ENCODE data around the gene OR9G1.
"Not testable (repeated sequence)": the region's sequence is repeated elsewhere in the genome, so short reads cannot be mapped to it uniquely, and the experiment has no call there.

The OR9G1 gene, protein sequence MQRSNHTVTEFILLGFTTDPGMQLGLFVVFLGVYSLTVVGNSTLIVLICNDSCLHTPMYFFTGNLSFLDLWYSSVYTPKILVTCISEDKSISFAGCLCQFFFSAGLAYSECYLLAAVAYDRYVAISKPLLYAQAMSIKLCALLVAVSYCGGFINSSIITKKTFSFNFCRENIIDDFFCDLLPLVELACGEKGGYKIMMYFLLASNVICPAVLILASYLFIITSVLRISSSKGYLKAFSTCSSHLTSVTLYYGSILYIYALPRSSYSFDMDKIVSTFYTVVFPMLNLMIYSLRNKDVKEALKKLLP

DNA sequence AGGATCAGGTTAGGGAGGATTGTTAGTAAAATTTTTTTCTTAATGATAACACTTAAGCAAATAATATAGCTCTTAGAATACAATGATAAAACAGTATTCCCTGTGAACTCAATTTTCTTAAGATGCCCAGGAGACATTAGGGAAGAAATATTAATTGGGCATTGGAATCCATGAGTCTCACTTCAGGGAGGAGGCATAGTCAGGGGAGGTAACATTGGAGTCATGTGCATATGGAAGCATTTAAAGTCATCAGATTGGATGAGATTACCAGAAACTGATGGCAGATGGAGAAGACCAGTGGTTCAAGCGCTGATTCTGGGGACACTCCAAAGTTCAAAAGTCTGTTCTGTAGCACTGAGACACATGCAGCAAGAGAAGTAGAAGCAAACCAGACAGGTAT is at the start of gene OR9G1:
TSS of gene OR9G1 (plus strand) at position 301 of the 400 bp plus-strand sequence. CDS start 1,293 bp downstream, outside the sequence.
- no peak for DNase-seq (ENCODE audit: low read depth)

DNA sequence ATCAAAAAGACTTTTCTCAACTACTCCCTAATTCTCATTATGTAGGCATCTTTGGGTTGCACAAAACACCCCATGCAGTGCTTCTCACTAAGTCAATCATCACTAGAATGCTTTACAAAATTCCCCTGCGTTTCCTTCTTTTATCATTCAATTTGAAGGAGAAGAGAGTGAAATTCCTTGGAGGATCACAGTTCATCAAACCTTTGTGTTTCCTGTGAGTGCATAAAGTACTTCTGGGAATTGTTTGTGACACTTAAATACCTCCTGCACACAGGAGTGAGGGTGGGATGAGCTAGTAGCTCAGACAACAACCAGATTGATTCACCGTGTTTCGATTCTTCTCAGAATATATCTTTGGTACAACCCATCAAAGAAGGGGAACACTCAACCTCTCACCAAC is 39.1 kb upstream of the OR9G1 start:
- no peak for DNase-seq (ENCODE audit: low read depth)

DNA sequence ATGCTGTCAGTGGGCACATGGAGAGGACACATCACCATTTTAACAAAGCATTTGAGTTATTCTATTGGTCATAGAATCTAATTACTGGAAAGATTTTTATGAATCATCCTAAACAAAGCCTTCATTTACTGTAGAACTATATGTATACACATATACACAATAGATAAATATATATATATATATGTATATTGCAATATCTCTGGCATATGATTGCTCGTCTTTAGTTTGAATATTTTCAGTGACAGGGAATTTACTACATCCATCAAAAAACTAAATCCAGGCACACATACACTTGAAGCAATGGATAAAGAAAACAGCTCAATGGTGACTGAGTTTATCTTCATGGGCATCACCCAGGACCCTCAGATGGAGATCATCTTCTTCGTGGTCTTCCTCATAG is 35.5 kb upstream of the OR9G1 start, which contains the start of gene OR5AR1:
TSS of gene OR5AR1 (plus strand) at position 301 of the 400 bp plus-strand sequence. CDS start at position 301, 0 bp downstream.
- no peak for DNase-seq (ENCODE audit: low read depth)

DNA sequence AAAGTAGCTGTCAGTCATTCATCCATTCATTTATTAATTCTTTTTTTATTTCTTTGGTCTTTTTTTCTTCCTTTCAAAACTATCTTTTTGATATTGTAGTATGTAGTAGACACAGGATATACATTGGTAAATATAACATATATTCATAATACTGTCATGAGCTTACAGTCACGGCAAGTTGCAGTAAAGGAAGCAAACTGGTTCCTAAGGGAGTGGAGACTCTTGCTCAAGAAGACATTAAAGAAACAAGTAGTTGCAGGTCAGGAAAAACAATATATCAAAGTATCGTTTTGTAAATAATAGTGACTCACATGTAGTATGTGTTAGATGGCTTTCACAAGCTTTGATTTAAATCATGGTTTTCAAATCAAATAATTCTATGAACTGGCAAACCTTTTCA is 27.9 kb upstream of the OR9G1 start:
- no peak for DNase-seq (ENCODE audit: low read depth)

DNA sequence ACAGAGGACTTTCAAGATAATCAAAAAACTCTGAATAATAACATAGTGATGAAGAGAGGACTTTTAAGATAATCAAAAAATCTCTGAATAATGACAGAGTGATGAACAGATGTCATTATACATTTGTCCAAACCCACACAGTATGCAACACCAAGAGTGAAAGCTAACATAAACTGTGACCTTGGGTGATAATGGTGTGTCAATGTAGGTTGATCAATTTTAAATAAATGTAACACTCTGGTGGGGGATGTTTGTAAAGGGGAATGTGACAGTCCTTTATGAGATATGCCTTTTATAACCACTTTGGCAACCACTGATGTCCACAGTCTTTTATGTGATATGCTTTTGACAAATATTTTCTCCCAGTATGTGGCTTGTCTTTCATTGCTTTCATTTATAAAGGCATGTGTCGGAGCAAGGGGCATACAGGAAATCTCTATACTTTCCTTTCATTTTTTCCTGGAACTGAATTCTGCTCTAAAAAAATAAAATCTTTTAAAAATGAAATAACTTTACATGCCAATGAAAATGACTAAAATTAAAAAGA is 10.3 kb upstream of the OR9G1 start:
- no peak for DNase-seq (ENCODE audit: low read depth)

DNA sequence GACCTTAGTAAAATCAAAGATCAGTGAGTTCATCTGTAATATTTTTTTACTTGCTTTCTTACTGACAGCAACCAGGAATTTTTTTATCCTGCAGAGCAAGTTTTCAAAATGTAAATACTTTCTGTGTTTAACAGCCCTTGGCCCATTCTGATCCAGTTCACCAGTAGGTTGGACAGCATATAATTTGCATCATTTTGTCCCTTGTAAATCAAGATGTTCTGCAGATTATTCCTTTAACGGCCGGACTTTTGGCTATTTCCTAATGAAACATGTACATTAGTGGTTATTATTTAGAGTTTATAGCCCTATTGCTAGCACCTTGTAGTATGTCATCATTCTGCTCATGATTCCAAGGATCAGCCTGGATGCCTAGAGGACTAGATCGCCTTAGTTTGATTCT is 7.7 kb upstream of the OR9G1 start:
- not testable (repeated sequence) for DNase-seq (ENCODE audit: low read depth)

DNA sequence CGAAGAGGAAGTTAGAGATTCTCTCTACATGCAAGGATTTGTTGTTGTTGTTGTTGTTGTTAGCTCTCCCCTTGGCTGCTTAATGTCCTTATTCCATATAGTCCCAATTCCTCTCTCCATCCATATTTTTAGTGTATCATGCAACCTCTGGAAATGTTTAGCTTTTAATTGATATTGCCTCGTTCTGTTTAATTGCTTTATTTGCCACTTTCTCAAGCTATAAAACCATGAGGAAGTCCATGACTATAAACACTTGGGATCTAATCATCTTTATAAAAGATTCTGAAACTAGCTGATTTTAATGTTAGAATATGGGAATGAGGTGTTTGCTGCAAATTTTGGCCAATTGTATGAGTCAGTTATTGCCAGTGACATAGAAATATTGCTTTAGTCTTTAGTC is 5.5 kb upstream of the OR9G1 start:
- DNase-seq (ENCODE audit: low read depth) = no peak

DNA sequence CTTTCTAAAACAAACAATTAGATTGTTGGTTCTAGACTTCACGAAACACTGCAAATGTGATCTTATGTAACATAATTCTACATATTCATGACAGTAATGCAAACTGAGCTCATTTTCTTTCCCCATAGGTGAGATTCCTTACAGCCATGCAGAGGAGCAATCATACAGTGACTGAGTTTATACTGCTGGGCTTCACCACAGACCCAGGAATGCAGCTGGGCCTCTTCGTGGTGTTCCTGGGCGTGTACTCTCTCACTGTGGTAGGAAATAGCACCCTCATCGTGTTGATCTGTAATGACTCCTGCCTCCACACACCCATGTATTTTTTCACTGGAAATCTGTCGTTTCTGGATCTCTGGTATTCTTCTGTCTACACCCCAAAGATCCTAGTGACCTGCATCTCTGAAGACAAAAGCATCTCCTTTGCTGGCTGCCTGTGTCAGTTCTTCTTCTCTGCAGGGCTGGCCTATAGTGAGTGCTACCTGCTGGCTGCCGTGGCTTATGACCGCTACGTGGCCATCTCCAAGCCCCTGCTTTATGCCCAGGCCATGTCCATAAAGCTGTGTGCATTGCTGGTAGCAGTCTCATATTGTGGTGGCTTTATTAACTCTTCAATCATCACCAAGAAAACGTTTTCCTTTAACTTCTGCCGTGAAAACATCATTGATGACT is 1.5 kb downstream of the OR9G1 start:
- DNase-seq (ENCODE audit: low read depth) = no peak

DNA sequence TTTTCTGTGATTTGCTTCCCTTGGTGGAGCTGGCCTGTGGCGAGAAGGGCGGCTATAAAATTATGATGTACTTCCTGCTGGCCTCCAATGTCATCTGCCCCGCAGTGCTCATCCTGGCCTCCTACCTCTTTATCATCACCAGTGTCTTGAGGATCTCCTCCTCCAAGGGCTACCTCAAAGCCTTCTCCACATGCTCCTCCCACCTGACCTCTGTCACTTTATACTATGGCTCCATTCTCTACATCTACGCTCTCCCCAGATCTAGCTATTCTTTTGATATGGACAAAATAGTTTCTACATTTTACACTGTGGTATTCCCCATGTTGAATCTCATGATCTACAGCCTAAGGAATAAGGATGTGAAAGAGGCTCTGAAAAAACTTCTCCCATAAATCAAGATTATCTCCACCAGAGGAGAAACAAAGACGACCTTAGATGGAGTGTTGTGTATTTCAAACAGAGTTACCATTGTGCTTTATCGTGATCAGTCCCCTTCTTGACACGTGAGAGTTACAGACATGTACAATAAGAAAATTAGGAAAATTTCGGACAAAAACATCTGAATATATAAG is 2.1 kb downstream of the OR9G1 start:
- no peak for DNase-seq (ENCODE audit: low read depth)

DNA sequence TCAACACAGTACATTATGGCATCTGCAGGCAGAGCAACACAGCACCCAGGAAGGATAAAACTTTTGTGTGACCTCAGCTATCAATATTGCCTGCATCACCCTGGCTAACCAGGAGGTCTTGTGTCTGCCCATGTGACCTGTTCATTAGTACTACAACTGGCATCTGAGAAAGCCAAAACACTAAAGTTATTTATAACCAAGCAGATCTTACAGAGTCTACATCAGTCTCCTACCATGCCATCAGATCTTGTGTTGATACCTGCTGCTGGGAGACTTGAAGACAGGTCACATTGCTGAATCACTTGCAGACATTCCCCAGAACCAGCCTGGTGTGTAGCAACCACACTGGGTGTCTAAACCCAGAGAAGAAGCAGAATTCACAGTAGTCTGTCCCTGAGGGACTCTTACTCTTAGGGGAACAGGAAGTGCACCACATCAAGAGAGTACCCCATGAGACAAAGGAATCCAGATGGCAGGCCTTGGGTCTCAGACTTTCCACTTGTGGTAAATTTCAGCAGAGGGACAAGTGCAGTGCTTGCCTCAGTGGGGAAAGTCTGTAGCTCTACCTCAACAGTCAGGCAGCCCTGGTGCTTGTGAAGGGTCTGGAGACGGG is 7.0 kb downstream of the OR9G1 start:
- DNase-seq (ENCODE audit: low read depth) = no peak

DNA sequence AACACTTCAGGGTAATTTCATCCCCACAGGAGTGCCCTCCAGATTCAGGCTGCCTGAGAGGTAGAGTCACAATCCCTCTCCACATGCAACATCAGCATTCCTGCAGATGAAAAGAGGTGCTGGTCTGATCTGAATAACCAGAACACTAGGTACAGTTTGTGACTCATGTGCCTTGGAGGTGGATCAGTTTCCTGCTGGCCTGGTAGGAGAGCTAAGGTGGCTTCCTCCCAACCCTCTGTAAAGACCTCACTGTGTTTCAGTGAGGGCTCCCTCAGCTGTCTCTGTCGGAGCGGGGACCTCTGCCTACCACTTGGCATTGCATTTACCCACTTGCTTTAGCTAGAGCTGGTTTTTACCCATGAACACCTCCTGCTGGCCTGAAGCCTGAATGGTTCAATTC is 7.6 kb downstream of the OR9G1 start:
- DNase-seq (ENCODE audit: low read depth) = no peak

DNA sequence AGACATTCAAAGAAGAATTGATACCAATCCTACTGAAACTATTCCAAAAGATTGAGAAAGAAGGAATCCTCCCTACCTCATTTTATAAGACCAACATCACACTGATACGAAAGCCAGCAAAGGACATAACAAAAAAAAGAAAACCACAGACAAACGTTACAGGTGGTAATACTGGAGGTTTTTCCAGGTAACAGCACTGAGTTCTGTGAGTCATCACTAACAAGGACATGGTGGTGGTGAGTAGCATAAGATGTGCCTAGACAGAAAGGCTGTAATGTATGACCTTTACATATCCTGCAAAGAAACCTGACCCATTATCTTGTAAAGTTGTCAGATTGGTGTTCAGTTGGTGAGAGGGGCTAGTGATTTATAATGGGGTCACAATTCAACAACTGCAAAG is 15.3 kb downstream of the OR9G1 start:
- no peak for DNase-seq (ENCODE audit: low read depth)

DNA sequence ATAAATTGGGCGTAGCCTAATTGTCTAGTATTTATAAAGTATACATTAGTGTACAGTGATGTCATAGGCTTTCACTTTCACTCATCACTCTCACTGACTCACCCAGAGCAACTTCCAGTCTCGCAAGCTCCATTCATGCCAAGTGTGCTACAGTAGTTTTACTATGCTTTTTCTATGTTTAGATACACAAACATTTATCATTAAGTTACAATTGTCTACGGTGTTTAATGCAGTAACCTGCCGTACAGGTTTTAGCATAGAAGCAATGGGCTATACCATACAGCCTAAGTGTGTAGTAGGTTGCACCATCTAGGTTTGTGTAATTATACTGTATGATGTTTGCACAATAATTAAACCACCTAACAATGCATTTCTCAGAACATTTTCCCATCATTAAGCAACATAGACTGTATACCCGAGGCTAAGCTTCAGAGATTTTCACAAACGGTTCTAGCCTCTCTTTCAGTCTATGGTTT is 17.5 kb downstream of the OR9G1 start:
- DNase-seq (ENCODE audit: low read depth) = no peak

DNA sequence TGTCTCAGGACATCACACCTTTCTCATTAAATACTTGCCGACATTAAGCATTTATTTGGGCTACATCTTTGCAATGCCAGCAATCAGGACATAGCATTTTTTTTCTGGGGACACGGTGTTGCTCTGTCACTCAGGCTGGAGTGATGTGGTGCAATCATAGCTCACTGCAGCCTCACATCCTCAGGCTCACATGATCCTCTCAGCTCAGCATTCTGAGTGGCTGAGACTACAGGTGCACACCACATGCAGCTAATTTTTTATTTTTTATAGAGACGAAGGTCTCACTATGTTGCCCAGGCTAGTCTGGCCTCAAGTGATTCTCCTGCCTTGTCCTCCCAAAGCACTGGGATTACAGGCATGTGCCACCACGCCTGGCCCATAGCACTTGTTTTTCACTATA is 21.6 kb downstream of the OR9G1 start:
- no peak for DNase-seq (ENCODE audit: low read depth)

DNA sequence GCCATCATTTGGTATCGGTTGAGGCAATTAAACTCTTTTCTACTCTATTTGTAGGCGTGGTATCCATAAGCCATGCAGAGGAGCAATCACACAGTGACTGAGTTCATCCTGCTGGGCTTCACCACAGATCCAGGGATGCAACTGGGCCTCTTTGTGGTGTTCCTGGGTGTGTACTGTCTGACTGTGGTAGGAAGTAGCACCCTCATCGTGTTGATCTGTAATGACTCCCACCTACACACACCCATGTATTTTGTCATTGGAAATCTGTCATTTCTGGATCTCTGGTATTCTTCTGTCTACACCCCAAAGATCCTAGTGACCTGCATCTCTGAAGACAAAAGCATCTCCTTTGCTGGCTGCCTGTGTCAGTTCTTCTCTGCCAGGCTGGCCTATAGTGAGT is 41.2 kb downstream of the OR9G1 start:
- no peak for DNase-seq (ENCODE audit: low read depth)

DNA sequence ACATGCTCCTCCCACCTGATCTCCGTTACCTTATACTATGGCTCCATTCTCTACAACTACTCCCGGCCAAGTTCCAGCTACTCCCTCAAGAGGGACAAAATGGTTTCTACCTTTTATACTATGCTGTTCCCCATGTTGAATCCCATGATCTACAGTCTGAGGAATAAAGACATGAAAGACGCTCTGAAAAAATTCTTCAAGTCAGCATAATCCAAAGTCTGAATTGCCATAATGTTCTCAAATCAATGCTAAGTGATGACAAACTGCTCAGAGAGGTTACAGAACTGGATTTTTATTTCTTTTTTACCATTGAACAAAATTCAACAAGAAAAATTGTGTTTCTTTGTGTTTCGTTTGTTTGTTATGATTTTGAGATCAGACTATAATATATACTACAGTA is 42.0 kb downstream of the OR9G1 start:
- no peak for DNase-seq (ENCODE audit: low read depth)

DNA sequence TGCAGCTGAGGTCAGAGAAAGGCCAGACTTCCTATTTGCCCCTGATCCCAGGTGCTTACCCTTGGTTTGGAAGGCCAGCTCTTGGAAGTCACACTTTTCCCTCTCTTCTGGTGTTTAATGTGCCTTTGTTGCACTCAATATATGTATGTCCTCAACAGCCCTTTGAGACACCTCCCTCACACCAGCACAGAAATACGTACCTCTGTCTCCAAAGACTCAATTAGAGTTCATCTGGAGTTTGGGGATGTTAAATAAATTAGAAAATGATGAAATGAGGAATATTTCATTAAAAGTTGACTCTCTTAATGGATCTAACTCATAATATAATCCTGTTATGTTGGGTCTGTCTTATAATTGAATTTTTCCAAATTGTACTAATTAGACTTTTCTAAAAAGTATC is 49.7 kb downstream of the OR9G1 start, which contains the start of gene OR9G4:
TSS of gene OR9G4 (minus strand) at position 101 of the 400 bp plus-strand sequence. CDS start 4,931 bp downstream, outside the sequence.
- no peak for DNase-seq (ENCODE audit: low read depth)

DNA sequence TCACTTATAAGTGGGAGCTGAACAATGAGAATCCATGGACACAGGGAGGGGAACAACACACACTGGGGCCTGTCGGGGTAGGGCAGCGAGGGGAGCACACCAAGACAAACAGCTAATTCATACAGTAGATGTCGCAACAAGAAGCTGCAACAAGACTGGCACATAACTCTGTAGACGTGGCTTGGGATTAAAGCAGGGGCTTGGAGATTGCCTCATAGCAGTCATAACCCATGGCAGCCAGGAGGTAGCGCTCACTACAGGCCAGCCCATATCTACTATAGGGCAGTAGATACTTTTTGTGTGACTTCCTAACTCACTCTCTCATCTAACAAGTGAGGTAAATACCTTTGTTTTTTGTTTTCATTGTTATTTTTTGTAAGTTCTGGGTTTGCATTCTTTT is 51.3 kb downstream of the OR9G1 start:
- DNase-seq (ENCODE audit: low read depth) = no peak

DNA sequence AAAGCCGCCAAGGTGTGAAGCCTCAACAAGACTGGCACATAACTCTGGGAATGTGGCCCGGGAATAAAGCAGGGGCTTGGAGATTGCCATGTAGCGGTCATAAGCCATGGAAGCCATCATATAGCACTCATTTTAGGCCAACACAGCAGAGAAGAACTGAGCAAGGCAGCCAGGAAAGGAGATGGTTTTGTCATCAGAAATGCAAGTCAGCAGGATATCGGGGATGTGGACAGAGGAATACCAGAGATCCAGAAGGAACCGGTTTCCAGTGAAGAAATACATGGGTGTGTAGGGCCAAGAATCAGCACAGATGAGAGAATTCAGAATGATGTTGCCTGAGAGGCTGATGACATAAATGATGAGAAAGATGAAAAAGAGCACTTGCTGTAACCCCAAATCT is 52.6 kb downstream of the OR9G1 start:
- no peak for DNase-seq (ENCODE audit: low read depth)
